HFF-Myc (cell line): ENCODE data around the gene TBKBP1.

Experiments used
- DNase-seq: peaks from one replicate; pipeline ENCODE4 v3.0.0-alpha.2; 2011; ENCODE audit warnings: low read depth; ENCODE audit errors: extremely low read depth
- H3K4me3 ChIP-seq: replicated peaks from 2 replicates; pipeline ENCODE4 v1.5.1; 2011; ENCODE audit warnings: low read depth, mild to moderate bottlenecking, control low read depth, low read length
- TF ChIP-seq, protein P1 (sequence below): IDR thresholded peaks from 2 replicates; pipeline ENCODE4 v1.5.1; 2012; ENCODE audit warnings: mild to moderate bottlenecking, low read depth, low read length, control low read depth; ENCODE audit errors: missing control alignments

The TBKBP1 gene

DNA sequence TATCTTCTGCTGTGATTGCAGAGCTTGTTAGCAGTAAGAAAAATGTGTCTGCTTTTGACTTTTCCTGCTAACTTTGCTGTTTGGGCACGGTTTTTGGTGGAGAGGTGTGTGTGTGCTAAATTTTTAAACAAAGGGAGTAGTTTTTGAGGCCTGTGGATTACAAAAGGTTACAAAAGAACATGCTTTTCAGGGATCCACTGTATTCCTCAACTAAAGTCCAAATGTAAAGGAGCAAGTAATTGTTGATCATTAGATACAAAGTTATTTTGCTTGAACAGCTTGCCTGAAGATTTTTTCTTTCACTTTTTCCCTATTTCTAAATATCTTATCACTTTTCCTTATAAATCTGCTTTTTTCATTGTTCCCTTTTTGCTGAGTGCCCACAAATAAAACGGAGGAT is 42.3 kb upstream of the TBKBP1 start:
- peak overlapping the region; percentile 81 for H3K4me3 ChIP-seq
- TF ChIP-seq, protein P1, sequence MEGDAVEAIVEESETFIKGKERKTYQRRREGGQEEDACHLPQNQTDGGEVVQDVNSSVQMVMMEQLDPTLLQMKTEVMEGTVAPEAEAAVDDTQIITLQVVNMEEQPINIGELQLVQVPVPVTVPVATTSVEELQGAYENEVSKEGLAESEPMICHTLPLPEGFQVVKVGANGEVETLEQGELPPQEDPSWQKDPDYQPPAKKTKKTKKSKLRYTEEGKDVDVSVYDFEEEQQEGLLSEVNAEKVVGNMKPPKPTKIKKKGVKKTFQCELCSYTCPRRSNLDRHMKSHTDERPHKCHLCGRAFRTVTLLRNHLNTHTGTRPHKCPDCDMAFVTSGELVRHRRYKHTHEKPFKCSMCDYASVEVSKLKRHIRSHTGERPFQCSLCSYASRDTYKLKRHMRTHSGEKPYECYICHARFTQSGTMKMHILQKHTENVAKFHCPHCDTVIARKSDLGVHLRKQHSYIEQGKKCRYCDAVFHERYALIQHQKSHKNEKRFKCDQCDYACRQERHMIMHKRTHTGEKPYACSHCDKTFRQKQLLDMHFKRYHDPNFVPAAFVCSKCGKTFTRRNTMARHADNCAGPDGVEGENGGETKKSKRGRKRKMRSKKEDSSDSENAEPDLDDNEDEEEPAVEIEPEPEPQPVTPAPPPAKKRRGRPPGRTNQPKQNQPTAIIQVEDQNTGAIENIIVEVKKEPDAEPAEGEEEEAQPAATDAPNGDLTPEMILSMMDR = no peak
- DNase-seq = no peak

DNA sequence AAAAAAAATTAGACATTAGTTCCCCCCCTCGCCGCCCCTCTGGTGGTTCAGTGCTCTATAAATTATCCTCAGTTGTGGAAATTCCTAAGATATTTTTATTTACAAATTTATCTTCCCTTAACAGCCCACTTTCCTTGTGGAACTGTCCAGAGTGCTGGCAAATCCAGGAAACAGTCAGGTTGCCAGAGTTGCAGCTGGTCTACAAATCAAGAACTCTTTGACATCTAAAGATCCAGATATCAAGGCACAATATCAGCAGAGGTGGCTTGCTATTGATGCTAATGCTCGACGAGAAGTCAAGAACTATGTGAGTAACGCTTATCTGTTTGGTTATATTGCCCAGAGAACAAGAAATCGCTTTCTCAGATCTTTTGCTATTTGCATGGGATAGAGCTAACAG is 41.4 kb upstream of the TBKBP1 start:
- DNase-seq = no peak
- H3K4me3 ChIP-seq = peak overlapping the region; percentile 81

DNA sequence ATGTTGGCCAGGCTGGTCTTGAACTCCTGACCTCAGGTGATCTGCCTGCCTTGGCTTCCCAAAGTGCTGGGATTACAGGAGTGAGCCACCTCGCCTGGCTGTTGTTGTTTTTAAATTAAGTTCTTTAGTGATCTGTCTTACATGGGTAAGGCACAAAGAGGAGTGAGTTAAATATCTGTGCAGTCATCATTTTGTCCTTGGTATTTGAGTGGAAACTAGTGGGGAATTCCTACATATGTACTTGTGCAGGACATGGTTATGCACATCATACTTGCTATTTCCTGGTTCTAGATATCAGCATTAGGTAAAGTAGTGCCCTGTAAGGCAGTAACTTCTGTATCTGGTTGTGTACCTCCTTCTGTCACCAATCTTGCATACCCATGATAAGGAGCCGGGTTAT is 40.5 kb upstream of the TBKBP1 start:
- DNase-seq = no peak
- TF ChIP-seq, protein P1 = no peak
- H3K4me3 ChIP-seq = peak overlapping the region; percentile 81

More for the DNA sequence above, 41.4 kb upstream of the TBKBP1 start:
- TF ChIP-seq, protein P1 = no peak

DNA sequence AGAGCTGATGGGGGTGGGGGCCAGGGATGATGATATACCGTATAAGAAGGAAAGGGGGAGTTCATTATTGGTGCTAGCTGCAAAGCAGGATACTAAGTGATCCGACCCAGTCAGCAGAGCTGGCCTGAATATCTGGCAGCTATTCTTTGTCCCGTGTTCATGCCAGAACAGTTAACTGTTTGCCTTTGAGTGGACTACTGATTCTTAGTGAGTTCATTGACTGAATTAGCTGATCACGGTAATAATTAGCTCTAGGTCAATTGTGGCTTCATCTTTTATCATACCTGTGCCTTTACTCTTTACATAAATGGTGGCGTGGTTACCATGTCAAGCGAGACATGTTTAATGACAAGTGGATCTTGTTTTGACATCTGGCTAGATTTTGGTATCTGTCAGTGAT is 39.0 kb upstream of the TBKBP1 start:
- no peak for DNase-seq
- TF ChIP-seq, protein P1 = no peak
- H3K4me3 ChIP-seq = no peak overlapping the region

DNA sequence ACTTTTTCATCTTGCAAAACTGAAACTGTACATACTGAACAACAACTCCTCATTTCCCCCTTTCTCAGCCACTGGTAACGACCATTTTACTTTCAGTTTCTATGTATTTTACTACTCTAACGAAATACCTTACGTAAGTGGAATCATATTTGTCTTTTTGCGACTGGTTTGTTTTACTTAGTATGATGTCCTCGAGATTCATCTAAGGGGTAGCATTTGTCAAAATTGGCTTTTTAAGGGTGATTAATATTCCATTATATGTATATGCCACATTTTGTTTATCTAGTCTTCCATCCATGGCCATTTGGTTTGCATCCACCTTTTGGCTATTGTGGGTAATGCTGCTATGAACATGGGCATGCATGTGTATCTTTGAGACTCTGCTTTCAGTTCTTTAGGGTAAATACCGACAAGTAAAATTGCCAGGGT is 33.9 kb upstream of the TBKBP1 start:
- TF ChIP-seq, protein P1 = no peak
- no peak overlapping the region for H3K4me3 ChIP-seq
- no peak for DNase-seq

DNA sequence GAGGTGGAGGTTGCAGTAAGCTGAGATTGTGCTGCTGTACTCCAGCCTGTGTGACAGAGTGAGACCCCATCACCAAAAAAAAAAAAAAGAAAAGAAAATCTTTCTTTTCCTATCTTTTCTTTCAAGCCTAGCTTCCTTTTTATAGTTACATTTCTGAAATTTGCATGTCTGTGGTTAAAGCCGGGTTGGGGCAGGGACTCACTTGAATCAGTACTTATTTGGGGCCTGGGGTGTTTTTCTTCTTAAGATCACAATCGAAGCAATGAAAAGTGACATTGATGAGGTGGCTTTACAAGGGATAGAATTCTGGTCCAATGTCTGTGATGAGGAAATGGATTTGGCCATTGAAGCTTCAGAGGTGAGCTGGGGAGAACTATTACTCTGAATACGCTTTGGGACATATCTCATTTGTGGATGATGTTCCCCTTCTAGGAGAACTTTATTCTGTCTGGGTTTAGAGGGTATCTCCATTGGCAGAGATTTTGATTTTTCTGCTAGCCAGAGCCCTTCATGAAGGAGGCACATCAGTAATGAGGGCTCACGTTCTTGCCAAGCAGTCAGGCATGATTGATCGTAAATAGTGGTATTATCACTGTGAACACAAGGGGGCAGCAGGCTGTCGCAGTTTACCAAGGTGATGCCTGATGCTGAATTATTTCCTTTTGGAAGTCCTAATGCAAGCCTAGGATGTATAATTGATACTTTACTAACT is 29.9 kb upstream of the TBKBP1 start:
- TF ChIP-seq, protein P1 = peak; percentile 74
- no peak overlapping the region for H3K4me3 ChIP-seq
- peak; percentile 42 for DNase-seq

DNA sequence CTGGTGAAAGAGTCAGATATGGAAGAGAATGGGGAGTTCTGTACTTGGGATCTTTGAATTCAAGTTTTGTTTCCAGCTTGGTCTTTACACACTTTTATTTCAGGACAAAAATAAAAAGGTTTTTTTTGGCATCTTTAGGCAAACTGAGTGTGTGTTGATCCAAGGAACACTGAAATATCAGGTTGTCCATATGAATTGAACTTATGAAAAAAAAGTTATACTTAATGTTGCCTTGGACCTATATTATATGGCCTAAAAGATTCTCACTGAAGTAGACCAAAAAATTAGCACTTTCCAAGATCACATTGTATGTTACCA is 29.4 kb upstream of the TBKBP1 start:
- DNase-seq = no peak
- TF ChIP-seq, protein P1 = no peak
- H3K4me3 ChIP-seq = no peak overlapping the region
